CD4-positive, alpha-beta T cell treated with Interleukin-21 for 1 hour (primary cell): ENCODE results near the gene CDC42EP4.
A peak's percentile ranks its signal among the peaks of the same experiment; 100 is the strongest.

ENCODE experiments used
- DNase-seq: peaks from one replicate; pipeline ENCODE4 v3.0.0-alpha.2; 2020

CDC42EP4 gene

DNA sequence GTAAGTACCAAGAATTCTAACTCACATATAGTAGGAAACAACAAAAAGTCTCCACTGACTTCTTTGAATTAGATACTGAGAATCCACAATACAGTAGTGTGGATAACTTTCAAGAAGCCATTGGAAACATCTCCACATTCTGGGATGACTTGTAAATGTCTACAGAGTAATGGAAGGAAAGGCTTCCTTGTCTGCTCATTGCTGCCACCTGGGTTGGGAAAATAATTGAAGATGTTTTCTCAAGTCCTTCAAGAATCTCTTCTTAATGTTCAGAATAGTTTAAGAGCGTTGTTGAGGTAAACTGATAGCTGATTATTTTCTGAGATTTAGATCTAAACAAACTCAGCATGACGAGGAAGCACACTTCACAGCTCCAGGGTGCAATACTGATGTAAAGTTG lies 64.1 kb downstream of the CDC42EP4 start:
- DNase-seq, result no peak

DNA sequence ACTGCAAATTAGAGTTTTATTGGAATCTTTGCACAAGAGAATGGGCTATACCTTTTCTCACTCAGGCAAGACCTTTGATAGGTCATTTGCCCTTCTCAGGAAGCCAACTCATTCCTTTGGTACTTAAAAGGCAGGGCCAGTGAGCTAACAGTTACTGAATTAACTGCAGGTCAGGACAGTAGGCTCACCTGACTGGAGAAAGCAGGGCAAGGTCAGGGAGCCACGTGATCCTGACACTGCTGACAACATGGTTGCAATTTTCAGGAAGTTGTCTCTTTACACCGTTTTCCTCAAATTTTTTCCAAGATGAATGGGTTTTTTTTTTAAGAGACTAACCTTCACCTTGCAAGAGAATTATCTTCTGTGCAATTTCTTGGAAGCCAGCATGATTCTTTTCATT lies 71.2 kb downstream of the CDC42EP4 start:
- DNase-seq, result no peak

DNA sequence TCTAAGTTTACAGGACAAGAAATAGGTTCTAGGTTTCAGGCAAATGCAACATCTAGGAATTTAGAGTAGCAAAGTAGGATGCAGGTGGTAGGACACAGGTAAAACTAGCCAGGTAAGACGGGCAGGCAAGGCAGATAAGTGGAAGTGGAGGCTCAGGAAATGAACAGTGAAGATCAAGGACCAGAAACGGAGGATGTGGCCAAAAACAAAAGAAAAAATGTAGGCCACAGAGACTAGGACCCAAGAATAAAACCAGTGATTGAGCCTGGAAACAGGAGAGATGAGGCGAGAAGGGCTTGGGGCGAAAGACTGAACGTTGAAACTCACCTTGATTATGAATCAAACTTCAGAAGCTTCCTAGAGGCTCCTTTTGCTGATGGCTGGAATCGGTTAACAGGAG lies 74.1 kb downstream of the CDC42EP4 start:
- DNase-seq, result peak; percentile 12

DNA sequence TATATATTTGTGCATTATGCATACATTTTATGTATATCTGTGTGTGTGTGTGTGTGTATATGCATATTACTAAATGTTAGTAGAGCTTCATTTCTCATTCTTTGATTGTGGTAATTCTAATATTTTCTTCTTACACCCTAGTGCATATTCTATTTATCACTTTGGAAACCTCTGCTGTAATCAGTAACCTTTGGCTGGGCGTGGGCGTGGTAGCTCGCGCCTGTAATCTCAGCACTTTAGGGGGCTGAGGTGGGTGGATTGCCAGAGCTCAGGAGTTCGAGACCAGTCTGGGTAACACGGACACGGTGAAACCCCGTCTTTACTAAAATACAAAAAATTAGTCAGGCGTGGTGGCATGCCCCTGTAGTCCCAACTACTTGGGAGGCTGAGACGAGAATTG lies 77.1 kb downstream of the CDC42EP4 start:
- DNase-seq, result no peak
